Measurements from ENCODE around the gene ZBED4. TPM values are rescaled to one million over a fixed set of nuclear protein-coding genes. Genes with fewer than 3 reads are reported as not detected.

ZBED4 gene
- total RNA-seq, 1 donor from 2014 or later: 4.1 TPM

DNA sequence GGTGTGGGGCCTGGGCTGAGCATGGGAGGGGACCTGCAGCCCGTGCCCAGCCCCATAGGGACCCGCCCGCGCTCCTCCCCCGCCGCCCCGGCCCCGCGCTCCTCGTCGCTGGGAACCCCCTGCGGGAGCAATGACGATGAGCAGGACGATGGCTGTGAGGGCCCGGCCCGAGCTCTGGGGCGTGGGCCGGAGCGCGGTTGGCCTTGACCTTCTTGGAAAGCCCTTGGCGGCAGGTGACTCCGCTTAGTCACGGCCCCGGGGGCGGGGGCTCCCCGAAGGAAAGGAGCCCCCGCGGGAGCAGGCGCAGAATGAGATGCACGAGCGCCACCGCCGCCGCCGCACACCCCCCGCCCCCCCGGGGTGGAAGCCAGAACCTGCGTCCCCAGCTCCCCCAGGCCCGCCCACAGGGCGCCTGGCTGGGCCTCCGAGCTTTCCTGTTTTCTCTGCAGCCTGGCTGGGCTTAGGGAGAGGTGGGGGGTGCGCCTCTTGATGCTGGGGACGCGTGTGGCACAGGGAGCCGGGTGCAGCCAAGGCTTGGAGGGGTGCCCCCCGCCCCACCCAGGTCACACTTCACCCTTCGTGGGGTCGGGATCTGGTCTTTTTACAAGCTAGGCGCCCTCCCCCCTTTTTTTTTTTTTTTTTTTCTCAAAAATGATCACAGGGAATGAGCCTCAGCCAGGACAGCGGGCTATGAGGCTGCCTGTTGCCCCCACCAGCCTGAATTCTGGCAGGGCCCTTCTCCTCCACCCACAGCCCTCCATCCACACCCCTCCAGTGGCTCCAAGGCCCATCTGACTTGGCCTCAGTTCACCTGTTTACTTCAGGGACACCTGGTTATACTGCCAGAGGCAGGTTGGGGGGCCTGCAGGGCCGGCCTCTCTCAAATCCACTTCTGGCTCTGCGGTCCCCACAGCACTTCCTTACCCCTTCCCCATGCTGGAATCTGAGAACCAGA is 82.7 kb downstream of the ZBED4 start:
- H3K36me3 ChIP-seq: no peaks in the 10 kb centered on the region
- peak; percentile 93 for DNase-seq
- H3K9me3 ChIP-seq (replicated peaks): no peaks in the 10 kb centered on the region
- TF ChIP-seq, protein P1, sequence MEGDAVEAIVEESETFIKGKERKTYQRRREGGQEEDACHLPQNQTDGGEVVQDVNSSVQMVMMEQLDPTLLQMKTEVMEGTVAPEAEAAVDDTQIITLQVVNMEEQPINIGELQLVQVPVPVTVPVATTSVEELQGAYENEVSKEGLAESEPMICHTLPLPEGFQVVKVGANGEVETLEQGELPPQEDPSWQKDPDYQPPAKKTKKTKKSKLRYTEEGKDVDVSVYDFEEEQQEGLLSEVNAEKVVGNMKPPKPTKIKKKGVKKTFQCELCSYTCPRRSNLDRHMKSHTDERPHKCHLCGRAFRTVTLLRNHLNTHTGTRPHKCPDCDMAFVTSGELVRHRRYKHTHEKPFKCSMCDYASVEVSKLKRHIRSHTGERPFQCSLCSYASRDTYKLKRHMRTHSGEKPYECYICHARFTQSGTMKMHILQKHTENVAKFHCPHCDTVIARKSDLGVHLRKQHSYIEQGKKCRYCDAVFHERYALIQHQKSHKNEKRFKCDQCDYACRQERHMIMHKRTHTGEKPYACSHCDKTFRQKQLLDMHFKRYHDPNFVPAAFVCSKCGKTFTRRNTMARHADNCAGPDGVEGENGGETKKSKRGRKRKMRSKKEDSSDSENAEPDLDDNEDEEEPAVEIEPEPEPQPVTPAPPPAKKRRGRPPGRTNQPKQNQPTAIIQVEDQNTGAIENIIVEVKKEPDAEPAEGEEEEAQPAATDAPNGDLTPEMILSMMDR (IDR thresholded peaks at IDR 0.05; ENCODE audit: borderline replicate concordance): no peak
- peak overlapping the region; percentile 97 for H3K27ac ChIP-seq (replicated peaks)
- peak overlapping the region; percentile 67 for H3K4me3 ChIP-seq
- H3K27me3 ChIP-seq (ENCODE audit: low read depth): no peaks in the 10 kb centered on the region
- peaks cover 74% of the 10 kb centered on the region for H3K4me1 ChIP-seq
- intact Hi-C loops (cut with micrococcal nuclease): no loop called here

DNA sequence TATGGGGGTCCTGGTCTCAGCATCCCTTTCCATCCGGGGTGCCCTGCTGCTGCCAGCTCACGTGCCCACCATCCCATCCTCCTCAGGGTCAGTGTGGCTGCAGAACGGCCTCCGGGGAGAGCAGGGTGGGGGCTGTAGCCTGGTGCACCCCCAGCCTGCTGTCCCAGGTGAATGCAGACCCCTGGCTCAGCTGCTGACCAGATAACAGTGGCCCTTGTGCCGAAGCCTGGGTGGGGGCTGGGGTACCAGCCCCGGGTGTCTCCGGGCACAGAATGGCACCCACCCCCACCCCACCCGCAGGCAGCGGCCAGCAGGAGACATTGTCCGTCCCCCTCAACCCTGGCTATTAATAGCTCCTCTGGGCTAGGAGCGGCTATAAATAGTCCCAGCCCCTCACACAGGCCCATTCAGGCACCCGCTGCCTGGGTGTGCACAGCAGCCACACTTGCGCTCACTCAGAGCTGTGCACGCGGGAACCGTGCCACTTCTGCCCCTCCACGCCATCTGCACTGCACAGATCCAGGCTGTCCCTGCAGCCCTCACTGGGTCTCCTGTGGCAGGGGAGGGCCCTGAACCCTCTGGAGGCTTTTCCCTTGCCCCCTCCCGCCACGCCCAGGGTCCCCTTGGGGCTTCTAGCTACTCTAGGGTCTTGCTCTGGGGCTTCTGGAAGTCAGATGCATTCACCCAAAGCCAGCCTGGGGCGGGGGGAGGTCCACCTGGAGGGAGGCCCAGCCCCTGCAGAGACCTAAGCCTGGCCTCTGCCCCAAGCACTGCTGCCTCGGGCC is 83.5 kb downstream of the ZBED4 start:
- H3K27ac ChIP-seq (replicated peaks): peak overlapping the region; percentile 97
- DNase-seq: peak; percentile 60
- H3K27me3 ChIP-seq (ENCODE audit: low read depth): no peaks in the 10 kb centered on the region
- no peaks in the 10 kb centered on the region for H3K9me3 ChIP-seq (replicated peaks)
- H3K36me3 ChIP-seq: no peaks in the 10 kb centered on the region
- H3K4me1 ChIP-seq: peaks cover 65% of the 10 kb centered on the region
- intact Hi-C loops (cut with micrococcal nuclease): no loop called here
- TF ChIP-seq, protein P1 (IDR thresholded peaks at IDR 0.05; ENCODE audit: borderline replicate concordance): no peak
- peak overlapping the region; percentile 67 for H3K4me3 ChIP-seq

DNA sequence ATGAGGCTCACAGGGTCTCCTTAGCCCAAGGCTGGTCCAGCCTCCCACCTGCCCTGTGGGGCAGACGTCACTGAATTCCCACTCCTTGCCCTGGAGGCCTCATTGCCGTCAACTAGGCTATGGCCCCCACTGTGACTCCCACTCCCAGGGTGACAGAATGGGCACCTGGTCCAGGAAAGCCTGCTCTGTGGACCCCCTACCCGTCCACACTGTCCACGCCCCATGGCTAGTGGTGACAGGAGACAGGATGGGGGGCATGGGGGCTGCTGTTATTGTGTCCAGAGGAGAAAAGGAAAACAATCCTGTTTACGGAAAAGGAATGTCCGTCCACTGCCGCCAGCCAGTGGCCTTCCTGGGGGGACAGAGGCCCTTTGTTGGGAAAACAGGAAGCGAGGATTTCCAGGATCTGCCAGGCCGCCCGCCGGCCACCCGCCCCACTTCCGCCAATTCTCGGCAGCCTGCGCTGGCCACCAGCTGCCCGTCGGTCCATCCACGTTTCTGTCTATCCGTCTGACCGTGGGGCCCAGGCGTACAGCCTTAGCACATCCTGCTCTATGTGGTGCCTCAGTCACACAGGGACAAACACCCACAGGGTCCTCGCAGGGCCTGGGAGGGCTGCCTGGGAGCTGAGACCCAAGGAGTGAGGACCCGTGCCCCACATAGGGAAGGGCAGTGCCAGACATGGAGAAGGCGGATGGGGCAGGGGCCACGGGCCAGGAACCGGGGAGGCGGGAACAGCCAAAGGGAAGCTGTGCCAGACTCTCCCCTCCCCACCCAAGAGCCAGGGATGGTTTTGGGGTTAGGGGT is 84.3 kb downstream of the ZBED4 start:
- Histone ChIP-seq H3K9me3 (replicated peaks) (no peaks in the 10 kb centered on the region), H3K27ac (replicated peaks) (peak overlapping the region; percentile 97), H3K36me3 (no peaks in the 10 kb centered on the region), H3K4me3 (peak overlapping the region; percentile 67), H3K27me3 (ENCODE audit: low read depth) (no peaks in the 10 kb centered on the region), H3K4me1 (peaks cover 57% of the 10 kb centered on the region)
- TF ChIP-seq, protein P1 (IDR thresholded peaks at IDR 0.05; ENCODE audit: borderline replicate concordance): no peak
- intact Hi-C loops (cut with micrococcal nuclease): no loop called here
- DNase-seq: no peak

DNA sequence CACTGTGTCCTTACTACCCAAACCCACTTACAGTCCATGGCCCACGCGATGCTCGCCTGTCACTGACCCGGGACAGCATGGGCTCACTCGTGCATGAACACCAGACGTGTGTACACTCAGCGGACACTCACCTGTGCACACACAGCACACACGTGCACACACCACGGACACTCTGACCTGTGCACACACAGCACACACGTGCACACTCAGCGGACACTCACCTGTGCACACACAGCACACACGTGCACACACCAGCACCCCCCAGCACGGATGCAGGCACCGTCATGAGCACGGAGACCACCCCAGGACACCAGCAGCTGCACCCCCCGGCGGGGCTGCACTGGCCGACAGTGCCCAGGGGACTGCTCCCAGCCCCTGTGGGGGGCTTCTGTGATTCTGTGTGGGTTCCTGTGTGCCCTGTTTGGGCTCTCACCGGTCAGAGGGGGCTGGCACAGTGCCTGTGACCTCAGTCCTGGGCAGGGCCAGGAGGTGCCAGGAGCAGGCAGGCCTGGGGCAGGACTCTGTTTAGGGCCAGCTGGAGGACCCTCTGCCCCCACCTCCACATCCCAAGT is 85.0 kb downstream of the ZBED4 start:
- Histone ChIP-seq H3K36me3 (no peaks in the 10 kb centered on the region), H3K9me3 (replicated peaks) (no peaks in the 10 kb centered on the region), H3K27ac (replicated peaks) (peak overlapping the region; percentile 97), H3K27me3 (ENCODE audit: low read depth) (no peaks in the 10 kb centered on the region), H3K4me3 (no peak overlapping the region), H3K4me1 (peaks cover 50% of the 10 kb centered on the region)
- intact Hi-C loops (cut with micrococcal nuclease): no loop called here
- TF ChIP-seq, protein P1 (IDR thresholded peaks at IDR 0.05; ENCODE audit: borderline replicate concordance): no peak
- DNase-seq: no peak

Other genes with a start within 250 kb of the ZBED4 start
- 14.9 TPM for gene BRD1, start 26.0 kb upstream of the ZBED4 start, total RNA-seq
- gene ALG12, start 64.6 kb downstream of the ZBED4 start, total RNA-seq: 17.0 TPM
- gene CRELD2, start 64.8 kb downstream of the ZBED4 start, total RNA-seq: 25.5 TPM
- gene PIM3, start 106.9 kb downstream of the ZBED4 start, total RNA-seq: 57.1 TPM
- not detected for gene IL17REL, start 158.9 kb downstream of the ZBED4 start, total RNA-seq
- not detected for gene TTLL8, start 204.5 kb downstream of the ZBED4 start, total RNA-seq
- gene MLC1, start 231.6 kb downstream of the ZBED4 start, total RNA-seq: 0.66 TPM
- 0.49 TPM for gene MOV10L1, start 236.2 kb downstream of the ZBED4 start, total RNA-seq